ENCODE data around the gene KCNMA1.

Gene KCNMA1

DNA sequence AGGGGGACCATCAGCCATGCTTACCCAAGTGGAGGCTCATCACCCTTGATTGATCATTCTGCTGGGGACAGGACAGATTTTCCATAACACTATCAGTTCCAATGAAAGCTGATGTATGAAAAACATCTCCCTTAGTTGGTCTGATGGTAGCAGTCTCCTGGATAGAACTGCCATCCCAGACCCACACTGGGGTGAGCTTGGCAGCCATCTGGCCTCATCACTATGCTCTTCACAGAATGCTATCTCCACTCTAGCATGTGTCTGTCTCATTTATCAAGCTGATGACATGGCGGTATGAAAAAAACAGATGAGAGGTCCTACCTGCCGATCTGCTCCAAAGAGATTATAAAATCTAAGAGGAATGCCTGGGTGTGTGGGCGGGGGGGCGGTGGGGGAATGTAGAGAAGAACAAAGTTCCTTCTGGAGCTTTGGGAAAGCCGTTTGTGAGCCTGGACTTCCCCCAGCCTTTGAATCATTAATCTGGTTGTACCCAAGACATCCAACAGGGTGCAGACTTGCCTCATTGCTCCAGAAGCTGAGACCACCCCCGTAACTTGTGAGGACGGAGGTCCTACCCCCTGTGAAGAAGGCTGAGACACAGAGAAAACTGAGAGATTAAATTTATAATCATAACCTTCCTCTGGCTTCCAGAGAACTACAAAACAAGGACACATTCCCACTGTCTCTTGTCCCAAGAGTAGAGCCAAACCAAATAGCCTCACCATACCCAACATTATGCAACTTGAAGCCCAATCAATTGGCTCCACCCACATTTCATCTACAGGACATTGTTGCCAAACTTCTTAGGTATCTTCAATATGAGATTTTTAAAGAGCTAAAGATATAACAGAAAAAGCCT, 340.8 kb downstream of the KCNMA1 start:
- DNase-seq (ENCODE audit: low read depth) = no peak

DNA sequence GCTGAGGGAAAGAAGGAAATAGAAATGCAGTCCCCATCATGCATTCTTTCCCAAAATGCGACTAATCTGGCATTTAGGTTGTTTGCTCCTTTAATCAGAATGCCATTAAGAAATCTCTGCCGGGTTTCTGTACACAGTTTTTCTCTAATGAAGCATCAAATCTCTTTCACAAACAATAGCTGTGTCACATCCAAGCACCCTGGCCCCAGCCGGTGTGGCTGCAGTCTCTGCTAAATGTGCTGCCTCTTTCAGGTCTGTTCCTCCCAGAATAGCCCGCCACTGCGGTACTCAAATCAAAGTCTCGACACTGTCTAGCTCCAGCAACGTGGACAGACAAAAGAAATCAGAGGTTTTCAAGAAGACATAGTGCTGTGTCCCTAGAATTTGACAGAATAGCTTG, 343.8 kb downstream of the KCNMA1 start:
- no peak for DNase-seq (ENCODE audit: low read depth)

DNA sequence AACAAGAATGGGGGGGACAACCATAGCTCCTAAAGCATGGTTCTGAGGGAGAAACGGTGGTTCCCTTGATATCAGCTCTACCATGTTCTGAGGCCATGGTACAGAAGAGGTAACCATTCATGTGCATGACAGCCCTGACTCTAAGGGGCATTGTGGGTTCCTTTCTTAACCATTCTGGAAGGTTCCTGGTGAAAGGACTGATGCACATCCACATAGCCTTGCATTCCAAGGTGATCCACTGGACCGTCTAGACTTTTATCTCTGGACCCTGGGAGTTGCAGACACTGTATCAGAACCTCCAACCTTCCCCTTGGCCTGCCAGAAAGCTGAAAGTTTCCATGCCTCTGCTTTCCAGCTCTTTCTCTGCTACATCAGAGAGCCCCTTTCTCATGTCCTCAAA, 344.3 kb downstream of the KCNMA1 start:
- DNase-seq (ENCODE audit: low read depth) = no peak

GRCh38 chr10:77291596-77292505, 345.8 kb downstream of the KCNMA1 start:
- no peak for DNase-seq (ENCODE audit: low read depth)

GRCh38 chr10:77290528-77291155, 347.0 kb downstream of the KCNMA1 start:
- no peak for DNase-seq (ENCODE audit: low read depth)

- DNase-seq (ENCODE audit: low read depth) = no peak
These were observed 347.8 kb downstream of the KCNMA1 start for GRCh38 chr10:77289790-77290189.

- DNase-seq (ENCODE audit: low read depth) = no peak
These were observed 348.5 kb downstream of the KCNMA1 start for GRCh38 chr10:77289027-77289501.

- DNase-seq (ENCODE audit: low read depth) = no peak
These were observed 349.9 kb downstream of the KCNMA1 start for GRCh38 chr10:77287647-77288120.

GRCh38 chr10:77286531-77287508, 350.8 kb downstream of the KCNMA1 start:
- no peak for DNase-seq (ENCODE audit: low read depth)

GRCh38 chr10:77285529-77286182, 352.0 kb downstream of the KCNMA1 start:
- no peak for DNase-seq (ENCODE audit: low read depth)

- DNase-seq (ENCODE audit: low read depth) = no peak
These were observed 352.8 kb downstream of the KCNMA1 start for GRCh38 chr10:77284797-77285196.

DNA sequence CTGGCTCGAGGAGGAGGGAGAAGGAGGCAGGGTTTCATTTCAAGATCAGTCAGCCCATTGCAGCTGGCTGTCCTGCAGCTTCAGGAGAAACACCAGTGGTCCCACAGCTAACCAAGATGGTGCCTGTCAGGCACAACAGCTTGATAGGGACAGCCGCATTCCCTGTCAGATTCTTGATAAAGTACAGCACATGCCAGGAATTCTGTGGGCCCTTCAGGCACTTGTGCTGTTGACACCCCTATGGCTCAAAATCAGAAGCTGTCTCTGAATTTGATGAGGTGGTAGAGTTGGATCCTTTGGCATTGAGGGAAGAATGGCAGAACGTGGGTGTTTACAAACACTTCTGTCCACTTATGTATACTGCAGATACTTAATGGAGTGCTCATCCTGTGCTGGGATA, 354.3 kb downstream of the KCNMA1 start:
- no peak for DNase-seq (ENCODE audit: low read depth)

DNA sequence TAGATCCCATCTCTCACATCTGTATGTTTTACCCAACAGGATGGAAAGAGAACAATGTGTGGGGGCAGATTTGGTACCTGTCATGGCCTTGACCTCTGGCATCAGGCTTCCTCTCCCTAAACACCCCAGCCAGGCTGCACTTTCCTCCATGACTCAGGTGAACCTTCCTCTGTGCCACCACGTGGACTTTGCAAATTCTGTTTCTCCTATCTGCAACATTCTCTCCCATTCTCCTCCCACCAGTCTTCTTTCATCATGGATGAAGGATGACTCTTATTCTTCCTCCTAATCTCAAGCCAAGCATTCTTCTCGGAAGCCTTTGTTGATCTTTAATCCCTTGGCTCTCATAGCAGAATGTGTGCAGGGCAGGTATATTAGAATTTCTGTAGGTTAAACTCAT, 355.4 kb downstream of the KCNMA1 start:
- no peak for DNase-seq (ENCODE audit: low read depth)

DNA sequence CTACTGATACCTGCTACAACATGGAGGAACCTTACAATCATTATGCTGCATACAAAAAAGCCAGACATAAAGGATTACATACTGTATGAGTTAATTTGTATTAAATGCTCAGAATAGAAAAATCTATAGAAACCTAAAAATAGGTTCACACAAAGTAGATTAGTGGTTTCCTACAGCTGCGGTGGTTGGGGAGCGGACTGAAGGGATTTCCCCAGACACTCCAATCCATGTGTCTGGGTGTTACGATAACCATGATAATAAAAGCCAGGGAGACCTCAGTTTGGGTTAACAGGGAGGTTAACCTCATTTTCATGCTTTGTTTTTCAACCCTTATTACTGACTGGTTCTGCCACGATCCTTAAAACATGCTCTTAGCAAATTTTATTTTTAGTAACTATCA, 355.9 kb downstream of the KCNMA1 start:
- no peak for DNase-seq (ENCODE audit: low read depth)

- no peak for DNase-seq (ENCODE audit: low read depth)
These were observed 358.4 kb downstream of the KCNMA1 start for GRCh38 chr10:77279207-77279606.

GRCh38 chr10:77274046-77274795, 363.4 kb downstream of the KCNMA1 start:
- no peak for DNase-seq (ENCODE audit: low read depth)

- DNase-seq (ENCODE audit: low read depth) = no peak
These were observed 368.4 kb downstream of the KCNMA1 start for GRCh38 chr10:77269163-77269562.

DNA sequence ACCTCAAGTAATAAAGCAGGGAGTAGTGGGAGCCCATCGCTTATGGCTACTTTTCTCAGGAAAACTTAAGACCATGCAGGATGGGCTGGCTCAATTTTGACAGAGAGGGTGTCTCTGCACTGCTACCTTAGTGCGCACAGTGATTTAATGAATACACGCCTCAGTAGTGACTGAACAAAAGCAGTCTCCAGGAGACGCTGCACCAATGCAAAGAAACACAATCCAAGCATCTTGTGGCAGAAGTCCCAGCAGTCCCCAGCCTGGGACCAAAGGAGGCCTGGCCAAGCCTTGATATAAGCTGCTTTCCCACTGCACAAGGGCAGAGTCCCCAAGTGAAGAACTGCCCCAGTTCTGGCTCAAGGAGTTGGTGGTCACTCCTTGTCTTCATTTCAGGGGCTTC, 368.9 kb downstream of the KCNMA1 start:
- DNase-seq (ENCODE audit: low read depth) = no peak

All from stimulated activated CD8-positive, alpha-beta memory T cell treated with anti-CD3 and anti-CD28 coated beads, Interleukin-12 subunit alpha, Interleukin-12 subunit beta, amount 100 ng/mL, for 1 hour (primary cell).